ENCODE measurements around the gene ABCA12.

The ABCA12 gene

DNA sequence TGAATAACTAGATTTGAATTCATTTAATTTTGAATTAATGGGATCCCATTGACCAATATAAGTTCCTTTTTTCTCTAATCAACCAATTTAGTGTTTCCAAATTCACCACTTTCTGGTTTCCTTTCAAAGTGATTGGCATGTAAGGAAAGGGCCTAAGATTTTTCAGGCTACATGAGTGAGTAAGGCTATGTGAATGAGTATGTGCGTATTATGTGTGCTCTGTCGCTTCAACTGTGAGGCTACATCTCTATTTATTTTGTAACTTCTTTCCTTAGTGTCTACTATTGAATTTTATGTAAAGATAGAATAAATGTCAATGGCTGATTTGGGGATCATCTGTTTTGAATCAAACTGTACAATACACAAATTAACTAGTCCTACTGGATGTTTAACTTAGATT is 110.6 kb downstream of the ABCA12 start:
- no peak overlapping the region for H3K27ac ChIP-seq
- TF ChIP-seq, protein P1, sequence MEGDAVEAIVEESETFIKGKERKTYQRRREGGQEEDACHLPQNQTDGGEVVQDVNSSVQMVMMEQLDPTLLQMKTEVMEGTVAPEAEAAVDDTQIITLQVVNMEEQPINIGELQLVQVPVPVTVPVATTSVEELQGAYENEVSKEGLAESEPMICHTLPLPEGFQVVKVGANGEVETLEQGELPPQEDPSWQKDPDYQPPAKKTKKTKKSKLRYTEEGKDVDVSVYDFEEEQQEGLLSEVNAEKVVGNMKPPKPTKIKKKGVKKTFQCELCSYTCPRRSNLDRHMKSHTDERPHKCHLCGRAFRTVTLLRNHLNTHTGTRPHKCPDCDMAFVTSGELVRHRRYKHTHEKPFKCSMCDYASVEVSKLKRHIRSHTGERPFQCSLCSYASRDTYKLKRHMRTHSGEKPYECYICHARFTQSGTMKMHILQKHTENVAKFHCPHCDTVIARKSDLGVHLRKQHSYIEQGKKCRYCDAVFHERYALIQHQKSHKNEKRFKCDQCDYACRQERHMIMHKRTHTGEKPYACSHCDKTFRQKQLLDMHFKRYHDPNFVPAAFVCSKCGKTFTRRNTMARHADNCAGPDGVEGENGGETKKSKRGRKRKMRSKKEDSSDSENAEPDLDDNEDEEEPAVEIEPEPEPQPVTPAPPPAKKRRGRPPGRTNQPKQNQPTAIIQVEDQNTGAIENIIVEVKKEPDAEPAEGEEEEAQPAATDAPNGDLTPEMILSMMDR (conservative IDR thresholded peaks at IDR 0.05) = no peak
- no peak for TF ChIP-seq ZFX (IDR thresholded peaks at IDR 0.05)

GRCh38 chr2:215022910-215023309 is 115.5 kb downstream of the ABCA12 start:
- no peak for TF ChIP-seq ZFX (IDR thresholded peaks at IDR 0.05)
- TF ChIP-seq, protein P1 (conservative IDR thresholded peaks at IDR 0.05) = no peak
- no peak overlapping the region for H3K27ac ChIP-seq

DNA sequence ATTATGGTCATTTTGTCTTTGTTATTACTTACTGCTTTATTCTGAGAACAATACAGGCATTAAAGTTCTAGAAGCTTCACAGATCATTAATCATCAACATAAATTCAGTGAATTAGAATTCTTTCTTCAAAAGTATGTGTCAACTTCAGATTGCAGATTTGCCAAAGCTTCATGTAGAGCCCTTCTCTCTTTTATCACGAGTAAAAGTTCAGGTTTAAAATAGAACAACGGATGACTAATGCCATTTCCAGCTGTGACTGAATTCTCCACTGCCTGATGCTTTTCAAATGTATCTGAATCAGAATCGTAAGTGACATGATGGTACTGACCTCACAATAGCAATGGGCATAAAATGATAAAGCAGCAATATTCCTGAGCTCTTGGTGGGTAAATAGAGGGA is 116.0 kb downstream of the ABCA12 start:
- no peak for TF ChIP-seq ZFX (IDR thresholded peaks at IDR 0.05)
- TF ChIP-seq, protein P1 (conservative IDR thresholded peaks at IDR 0.05) = no peak
- no peak overlapping the region for H3K27ac ChIP-seq

- no peak overlapping the region for H3K27ac ChIP-seq
- TF ChIP-seq ZFX (IDR thresholded peaks at IDR 0.05) = no peak
- TF ChIP-seq, protein P1 (conservative IDR thresholded peaks at IDR 0.05) = no peak
These were observed 118.1 kb downstream of the ABCA12 start for GRCh38 chr2:215020283-215020682.

DNA sequence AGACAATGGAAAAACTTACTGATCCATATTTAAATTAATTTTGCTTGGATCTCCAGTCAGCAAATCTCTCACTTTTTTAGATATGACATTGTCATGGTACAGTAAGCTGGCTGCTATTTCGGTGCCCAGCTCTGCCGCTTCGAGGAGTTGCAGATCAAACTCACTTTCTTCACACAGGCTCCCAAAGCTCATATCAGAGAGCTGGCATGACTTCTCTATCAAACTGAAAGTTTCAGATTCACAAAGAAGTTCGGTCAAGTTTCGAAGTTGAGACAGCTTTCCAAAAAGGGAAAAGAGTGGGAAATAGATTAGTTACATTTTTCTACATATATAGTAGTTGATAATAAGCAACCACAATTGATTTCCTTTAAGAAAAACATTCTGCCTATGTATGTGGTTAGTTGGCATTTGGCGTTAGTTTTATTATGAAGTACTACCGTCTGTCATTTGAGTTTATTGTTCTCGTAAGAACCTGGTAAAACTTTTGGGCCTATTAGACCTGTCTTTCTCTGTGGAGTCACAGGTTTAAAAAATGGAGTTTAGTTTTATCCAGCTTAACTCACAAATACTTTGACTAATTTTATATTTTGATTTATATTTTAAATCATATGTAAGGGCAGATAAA is 118.8 kb downstream of the ABCA12 start:
- no peak overlapping the region for H3K27ac ChIP-seq
- TF ChIP-seq, protein P1 (conservative IDR thresholded peaks at IDR 0.05) = no peak
- no peak for TF ChIP-seq ZFX (IDR thresholded peaks at IDR 0.05)

DNA sequence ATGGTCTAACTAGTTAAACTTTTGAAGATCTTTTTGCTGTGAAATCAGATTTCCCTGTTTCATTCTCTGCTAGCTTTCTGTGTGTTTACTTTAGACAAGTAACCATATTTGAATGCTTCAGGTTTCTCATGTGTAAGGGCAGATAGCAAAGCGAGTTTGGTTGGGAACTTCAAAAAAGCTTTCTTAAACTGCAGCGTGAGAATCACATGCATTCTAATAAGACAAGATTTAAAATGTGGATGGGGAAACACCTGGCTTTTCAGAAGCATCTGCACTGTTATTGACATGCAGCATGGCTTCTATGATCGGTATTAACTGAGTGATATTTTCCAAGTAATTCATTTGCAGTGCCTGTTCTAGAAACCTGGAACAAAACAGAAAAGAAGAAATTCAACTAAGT is 119.3 kb downstream of the ABCA12 start:
- TF ChIP-seq ZFX (IDR thresholded peaks at IDR 0.05) = no peak
- TF ChIP-seq, protein P1 (conservative IDR thresholded peaks at IDR 0.05) = no peak
- H3K27ac ChIP-seq = no peak overlapping the region

GRCh38 chr2:215015421-215015820 is 123.0 kb downstream of the ABCA12 start:
- TF ChIP-seq, protein P1 (conservative IDR thresholded peaks at IDR 0.05) = no peak
- no peak for TF ChIP-seq ZFX (IDR thresholded peaks at IDR 0.05)
- H3K27ac ChIP-seq = no peak overlapping the region

Measured in C4-2B (cell line).